ENCODE data around the gene RDH12. TPM values are rescaled to one million over a fixed set of nuclear protein-coding genes. Genes with fewer than 3 reads are reported as not detected.

Gene RDH12
- total and polyA plus RNA-seq, 2 donors (not counting 3 experiments of a cell fraction or from before 2014, with no cell fraction given) = not detected

- Histone ChIP-seq H3K27me3 (ENCODE audit: control insufficient read depth in 2 of 2, insufficient read depth in 2 of 2, low read length in 2 of 2) (peaks cover 0 to 6% of the 10 kb centered on the region in 2 experiments), H3K4me1 (ENCODE audit: control insufficient read depth, extremely low read depth, insufficient read depth, low read length) (no peaks in the 10 kb centered on the region), H3K9ac (replicated peaks; ENCODE audit: extremely low read depth, insufficient read depth, low read length) (no peak overlapping the region), H3K9me1 (replicated peaks; ENCODE audit: control insufficient read depth, extremely low read depth, insufficient read depth, low read length) (no peaks in the 10 kb centered on the region), H3K9me3 (replicated peaks; ENCODE audit: control insufficient read depth, insufficient read depth, low read length) (no peaks in the 10 kb centered on the region), H2AFZ (ENCODE audit: low read depth, low read length) (no peak overlapping the region), H3K36me3 (ENCODE audit: control insufficient read depth in 2 of 2, extremely low read depth in 1 of 2, insufficient read depth in 2 of 2, low read length in 2 of 2) (no peaks in the 10 kb centered on the region), H3K4me3 (replicated peaks in 1 of 3; ENCODE audit: insufficient read depth in 1 of 3, low read depth in 1 of 3, low read length in 3 of 3) (no peak overlapping the region), H4K20me1 (replicated peaks; ENCODE audit: control insufficient read depth, extremely low read depth, insufficient read depth, low read length) (no peaks in the 10 kb centered on the region), H3K27ac (ENCODE audit: insufficient read depth, low read depth, low read length) (no peak overlapping the region), H3K79me2 (ENCODE audit: control insufficient read depth, insufficient read depth, low read length) (no peaks in the 10 kb centered on the region), H3K4me2 (ENCODE audit: insufficient read depth, low read length) (no peak overlapping the region)
- no TSS peak for BruUV-seq (replicated peaks)
- FAIRE-seq (peak; percentile 76), DNase-seq (ENCODE audit: low read depth, low spot score) (peak; percentile 68)
- CTCF ChIA-PET = interaction anchor here (0.6 to 7.0 kb wide), 74 partner anchors 10 to 1345 kb away, joined by 3 to 394 read pairs (median 5); partner anchors contain the start of genes ARG2, ATP6V1D, EIF2S1 and PIGH
- POLR2A ChIA-PET = interaction anchor here (1.2 kb wide), 1 partner anchor 9 kb away, joined by 6 read pairs; the partner anchor contains the start of gene RDH11
- intact Hi-C loops (cut with micrococcal nuclease) = loop anchor here (1.0 to 10.0 kb wide), 6 partner anchors 30 to 1210 kb away; partner anchors contain the start of gene VTI1B
- TF ChIP-seq CTCF (IDR thresholded peaks at IDR 0.05; ENCODE audit: extremely low read depth in 1 of 2, insufficient read depth in 1 of 2, low read depth in 1 of 2, low read length in 2 of 2) (peak; percentile 52 to 61), JUN (IDR thresholded peaks at IDR 0.05; ENCODE audit: borderline replicate concordance, insufficient read depth, insufficient read length, low read depth) (no peak)
- dilution Hi-C loops (cut with MboI; ENCODE audit: extremely low pct_ligation_motif_present, low sequenced_read_pairs) = no loop called here
Observed at GRCh38 chr14:67704484-67705089, 2.9 kb downstream of the RDH12 start.

- no peak overlapping the region for H3K27ac ChIP-seq (ENCODE audit: insufficient read depth, low read depth, low read length)
- no peaks in the 10 kb centered on the region for H3K79me2 ChIP-seq (ENCODE audit: control insufficient read depth, insufficient read depth, low read length)
- no peak overlapping the region for H3K4me3 ChIP-seq (replicated peaks in 1 of 3; ENCODE audit: insufficient read depth in 1 of 3, low read depth in 1 of 3, low read length in 3 of 3)
- no peaks in the 10 kb centered on the region for H4K20me1 ChIP-seq (replicated peaks; ENCODE audit: control insufficient read depth, extremely low read depth, insufficient read depth, low read length)
- intact Hi-C loops (cut with micrococcal nuclease) (loop anchor here (2.0 to 10.0 kb wide), 2 partner anchors 30 to 1210 kb away; partner anchors contain the start of gene VTI1B), dilution Hi-C loops (cut with MboI; ENCODE audit: extremely low pct_ligation_motif_present, low sequenced_read_pairs) (no loop called here)
- no peaks in the 10 kb centered on the region for H3K9me3 ChIP-seq (replicated peaks; ENCODE audit: control insufficient read depth, insufficient read depth, low read length)
- H3K9ac ChIP-seq (replicated peaks; ENCODE audit: extremely low read depth, insufficient read depth, low read length) = no peak overlapping the region
- CTCF ChIA-PET = interaction anchor here (0.6 to 7.0 kb wide), 33 partner anchors 9 to 278 kb away, joined by 3 to 394 read pairs (median 9); partner anchors contain the start of genes ARG2, PIGH, RDH11 and VTI1B
- no peak overlapping the region for H3K4me2 ChIP-seq (ENCODE audit: insufficient read depth, low read length)
- no peaks in the 10 kb centered on the region for H3K36me3 ChIP-seq (ENCODE audit: control insufficient read depth in 2 of 2, extremely low read depth in 1 of 2, insufficient read depth in 2 of 2, low read length in 2 of 2)
- TF ChIP-seq POLR2A (IDR thresholded peaks at IDR 0.05; ENCODE audit: low read depth, low read length) (no peak), EZH2 (IDR thresholded peaks at IDR 0.05; ENCODE audit: borderline replicate concordance, low read depth, low read length, severe bottlenecking) (no peak), MAX (IDR thresholded peaks at IDR 0.05; ENCODE audit: insufficient read depth, insufficient read length) (no peak), FOS (IDR thresholded peaks at IDR 0.05; ENCODE audit: borderline replicate concordance, insufficient read depth, low read length) (no peak), MYC (IDR thresholded peaks at IDR 0.05; ENCODE audit: low read depth, low read length) (no peak), JUN (IDR thresholded peaks at IDR 0.05; ENCODE audit: borderline replicate concordance, insufficient read depth, insufficient read length, low read depth) (no peak), GATA2 (IDR thresholded peaks at IDR 0.05; ENCODE audit: insufficient read depth, insufficient read length, low read depth, low read length) (no peak), POLR2AphosphoS5 (IDR thresholded peaks at IDR 0.05; ENCODE audit: insufficient read depth, low read depth, low read length) (no peak), CTCF (IDR thresholded peaks at IDR 0.05; ENCODE audit: extremely low read depth in 1 of 2, insufficient read depth in 1 of 2, low read depth in 1 of 2, low read length in 2 of 2) (no peak)
- DNase-seq (ENCODE audit: low read depth, low spot score) = no peak
- no TSS peak for BruUV-seq (replicated peaks)
- POLR2A ChIA-PET = no interaction called here
- no peaks in the 10 kb centered on the region for H3K4me1 ChIP-seq (ENCODE audit: control insufficient read depth, extremely low read depth, insufficient read depth, low read length)
- no peak overlapping the region for H2AFZ ChIP-seq (ENCODE audit: low read depth, low read length)
- no peak for FAIRE-seq
- no peaks in the 10 kb centered on the region for H3K9me1 ChIP-seq (replicated peaks; ENCODE audit: control insufficient read depth, extremely low read depth, insufficient read depth, low read length)
- H3K27me3 ChIP-seq (ENCODE audit: control insufficient read depth in 2 of 2, insufficient read depth in 2 of 2, low read length in 2 of 2) = peaks cover 0 to 6% of the 10 kb centered on the region in 2 experiments
Observed at GRCh38 chr14:67705211-67705610, 3.5 kb downstream of the RDH12 start.
